ENCODE measurements around the gene SLC7A5. TPM values are rescaled to one million over a fixed set of nuclear protein-coding genes. Genes with fewer than 3 reads are reported as not detected.

SLC7A5 gene
- total RNA-seq, 2 experiments from 2014 or later: 140 to 283 TPM

DNA sequence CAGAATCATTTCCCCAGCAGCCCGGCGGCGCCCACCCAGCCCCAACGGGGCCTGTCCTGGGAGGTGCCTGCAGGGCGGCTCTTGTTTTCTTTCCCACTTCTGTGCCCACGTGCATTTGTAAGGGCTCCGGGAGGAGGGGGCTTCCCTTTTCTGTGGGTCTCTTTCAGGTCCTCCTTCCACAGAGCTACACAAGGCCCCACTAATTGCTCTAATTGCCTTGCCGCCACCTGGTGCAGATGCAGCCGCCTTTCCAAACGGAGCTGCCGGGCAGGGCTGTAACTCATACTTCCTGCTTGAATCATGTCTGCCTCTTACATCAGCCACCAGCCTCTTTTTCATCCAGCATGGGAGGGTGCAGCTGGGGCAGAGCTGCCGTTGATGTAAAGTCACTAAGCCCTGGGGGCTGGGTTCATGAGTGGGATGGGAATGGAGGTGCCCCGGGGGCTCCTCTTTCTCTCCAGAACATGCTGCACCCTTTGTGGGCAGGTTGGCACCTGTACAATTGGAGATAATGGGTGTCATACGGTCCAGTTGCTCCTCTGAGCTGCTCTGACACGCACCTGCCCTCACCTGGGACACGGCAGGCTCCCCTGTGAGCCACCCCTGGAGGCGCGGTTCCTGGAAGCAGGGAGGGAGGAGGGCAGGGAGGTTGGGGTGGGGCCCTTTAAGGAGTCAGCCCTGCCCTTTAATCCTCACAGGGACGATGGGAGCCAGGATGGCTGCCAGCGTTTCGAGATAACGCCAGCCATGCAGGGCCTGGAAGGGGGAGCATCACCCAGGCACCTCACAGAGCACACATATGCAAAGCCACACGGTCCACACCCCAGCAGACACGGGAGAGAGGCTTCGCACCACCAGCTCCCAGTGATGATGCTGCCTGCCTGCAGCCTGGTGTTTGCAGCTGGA, 62.4 kb downstream of the SLC7A5 start:
- no peaks in the 10 kb centered on the region for H3K36me3 ChIP-seq (ENCODE audit: insufficient read depth, low read length)
- H3K4me3 ChIP-seq (ENCODE audit: low read depth, low read length, poor library complexity, severe bottlenecking): peak overlapping the region; percentile 65
- TF ChIP-seq, protein P1, sequence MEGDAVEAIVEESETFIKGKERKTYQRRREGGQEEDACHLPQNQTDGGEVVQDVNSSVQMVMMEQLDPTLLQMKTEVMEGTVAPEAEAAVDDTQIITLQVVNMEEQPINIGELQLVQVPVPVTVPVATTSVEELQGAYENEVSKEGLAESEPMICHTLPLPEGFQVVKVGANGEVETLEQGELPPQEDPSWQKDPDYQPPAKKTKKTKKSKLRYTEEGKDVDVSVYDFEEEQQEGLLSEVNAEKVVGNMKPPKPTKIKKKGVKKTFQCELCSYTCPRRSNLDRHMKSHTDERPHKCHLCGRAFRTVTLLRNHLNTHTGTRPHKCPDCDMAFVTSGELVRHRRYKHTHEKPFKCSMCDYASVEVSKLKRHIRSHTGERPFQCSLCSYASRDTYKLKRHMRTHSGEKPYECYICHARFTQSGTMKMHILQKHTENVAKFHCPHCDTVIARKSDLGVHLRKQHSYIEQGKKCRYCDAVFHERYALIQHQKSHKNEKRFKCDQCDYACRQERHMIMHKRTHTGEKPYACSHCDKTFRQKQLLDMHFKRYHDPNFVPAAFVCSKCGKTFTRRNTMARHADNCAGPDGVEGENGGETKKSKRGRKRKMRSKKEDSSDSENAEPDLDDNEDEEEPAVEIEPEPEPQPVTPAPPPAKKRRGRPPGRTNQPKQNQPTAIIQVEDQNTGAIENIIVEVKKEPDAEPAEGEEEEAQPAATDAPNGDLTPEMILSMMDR (conservative IDR thresholded peaks at IDR 0.05; ENCODE audit: low read length): 0 out of 2 replicates have a peak, but pooled peaks have one; percentile 24
- no peak for TF ChIP-seq EZH2phosphoT487 (IDR thresholded peaks at IDR 0.05; ENCODE audit: borderline replicate concordance, low read depth, low read length)
- peak overlapping the region; percentile 97 for H3K27ac ChIP-seq (ENCODE audit: low read depth, low read length, poor library complexity, severe bottlenecking)
- no TSS peak for BruUV-seq (replicated peaks)
- H3K9me2 ChIP-seq (ENCODE audit: insufficient read depth, low read length): no peaks in the 10 kb centered on the region
- H3K4me2 ChIP-seq (ENCODE audit: low read length): peak overlapping the region; percentile 69
- intact Hi-C loops (cut with micrococcal nuclease; ENCODE audit: unreplicated experiment): loop anchor here (1.0 to 2.0 kb wide), 2 partner anchors 28 to 44 kb away; no protein-coding TSS in a partner anchor
- H3K9me3 ChIP-seq (ENCODE audit: low read length): no peaks in the 10 kb centered on the region
- ChIA-PET POLR2A (interaction anchor here (0.5 to 10.1 kb wide), 11 partner anchors 9 to 59 kb away, joined by 3 to 128 read pairs (median 4); no protein-coding TSS in a partner anchor), CTCF (ENCODE audit: unreplicated experiment) (interaction anchor here (0.6 to 3.1 kb wide), 3 partner anchors 13 to 43 kb away, joined by 3 to 19 read pairs (median 3); no protein-coding TSS in a partner anchor)
- peak; percentile 95 for DNase-seq (ENCODE audit: low spot score)
- peak overlapping the region; percentile 25 for H2AFZ ChIP-seq (ENCODE audit: low read length)
- H3K79me2 ChIP-seq (ENCODE audit: insufficient read depth, low read depth, low read length): no peaks in the 10 kb centered on the region; the same call in 1 of the 2 replicates
- no peaks in the 10 kb centered on the region for H4K20me1 ChIP-seq (ENCODE audit: insufficient read depth, low read length)
- peaks cover 91% of the 10 kb centered on the region for H3K4me1 ChIP-seq (ENCODE audit: insufficient read depth, low read length, poor library complexity, severe bottlenecking)

DNA sequence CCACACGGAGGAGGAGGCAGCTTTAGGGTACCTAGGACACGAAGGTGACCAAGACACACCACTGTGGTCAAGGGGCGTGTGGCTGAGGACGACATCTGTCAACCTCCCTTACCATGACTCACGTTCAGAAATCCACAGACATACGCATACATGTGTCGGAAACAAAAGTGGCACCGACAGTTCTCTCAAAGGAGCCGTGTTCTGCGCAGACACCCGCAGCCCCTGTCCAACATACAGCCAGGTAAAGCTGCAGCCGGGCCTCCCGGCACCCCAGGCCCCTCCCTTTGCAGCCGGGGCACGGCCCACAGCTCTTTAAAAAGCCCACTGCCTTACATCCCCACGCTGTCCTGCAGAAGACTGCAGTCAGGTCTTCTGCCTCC, 63.1 kb downstream of the SLC7A5 start:
- Histone ChIP-seq H3K79me2 (ENCODE audit: insufficient read depth, low read depth, low read length) (no peaks in the 10 kb centered on the region; the same call in 1 of the 2 replicates), H3K4me3 (ENCODE audit: low read depth, low read length, poor library complexity, severe bottlenecking) (peak overlapping the region; percentile 65), H3K9me2 (ENCODE audit: insufficient read depth, low read length) (no peaks in the 10 kb centered on the region), H3K27ac (ENCODE audit: low read depth, low read length, poor library complexity, severe bottlenecking) (peak overlapping the region; percentile 97), H3K9me3 (ENCODE audit: low read length) (no peaks in the 10 kb centered on the region), H3K4me1 (ENCODE audit: insufficient read depth, low read length, poor library complexity, severe bottlenecking) (peaks cover 90% of the 10 kb centered on the region), H2AFZ (ENCODE audit: low read length) (peak overlapping the region; percentile 25), H4K20me1 (ENCODE audit: insufficient read depth, low read length) (no peaks in the 10 kb centered on the region), H3K4me2 (ENCODE audit: low read length) (peak overlapping the region; percentile 69), H3K36me3 (ENCODE audit: insufficient read depth, low read length) (no peaks in the 10 kb centered on the region)
- intact Hi-C loops (cut with micrococcal nuclease; ENCODE audit: unreplicated experiment): loop anchor here (1.0 to 2.0 kb wide), 2 partner anchors 27 to 45 kb away; no protein-coding TSS in a partner anchor
- no peak for TF ChIP-seq EZH2phosphoT487 (IDR thresholded peaks at IDR 0.05; ENCODE audit: borderline replicate concordance, low read depth, low read length)
- TF ChIP-seq, protein P1 (conservative IDR thresholded peaks at IDR 0.05; ENCODE audit: low read length): no peak
- no peak for DNase-seq (ENCODE audit: low spot score)
- ChIA-PET CTCF (ENCODE audit: unreplicated experiment) (interaction anchor here (1.1 to 3.1 kb wide), 2 partner anchors 26 to 44 kb away, joined by 3 to 19 read pairs; no protein-coding TSS in a partner anchor), POLR2A (interaction anchor here (0.7 to 10.1 kb wide), 8 partner anchors 14 to 68 kb away, joined by 3 to 128 read pairs (median 4); no protein-coding TSS in a partner anchor)
- BruUV-seq (replicated peaks): no TSS peak
